Esophagus muscularis mucosa (tissue), 4 donors: ENCODE measurements around the gene MAST4.

Source experiments
- CTCF ChIP-seq, 3 experiments: fragments of 200-600 bp in 2 of 3; fragments of 450-650 bp in 1 of 3; sonication (generic) in 2 of 3; IDR thresholded peaks; one replicate each; pipeline ENCODE4 v1.5.1; 2017 to 2019; ENCODE audit warnings: antibody characterized with exemption in 3 of 3, mild to moderate bottlenecking in 2 of 3, moderate library complexity in 1 of 3
- EP300 ChIP-seq: sonication (generic); formaldehyde crosslinking; IDR thresholded peaks from one replicate; pipeline ENCODE4 v1.6.1; 2017; ENCODE audit warnings: antibody characterized with exemption
- POLR2A ChIP-seq: fragments of 450-650 bp; IDR thresholded peaks from one replicate; pipeline ENCODE4 v1.6.1; 2017; ENCODE audit warnings: antibody characterized with exemption, moderate library complexity, mild to moderate bottlenecking, low read depth

- TF ChIP-seq EP300 (no peak), CTCF (IDR thresholded peaks at IDR 0.05) (no peak), POLR2A (no peak)
Measured at GRCh38 chr5:66659780-66660179, 63.6 kb downstream of the MAST4 start.
